SK-N-MC (cell line): ENCODE results near the gene PDZRN3.

Experiments
- DNase-seq: peaks from one replicate; pipeline ENCODE4 v3.0.0-alpha.2; 2011; ENCODE audit warnings: low read depth, low spot score
- H3K27ac ChIP-seq: fragments of 200-600 bp; sonication (generic); 2 replicates; pipeline ENCODE4 v1.5.1; 2016; ENCODE audit warnings: mixed run types
- H3K36me3 ChIP-seq: fragments of 200-600 bp; sonication (generic); 2 replicates; pipeline ENCODE4 v1.6.1; 2017; ENCODE audit warnings: antibody characterized with exemption, low read length, mixed read lengths; ENCODE audit not compliant: insufficient read depth
- H3K4me3 ChIP-seq: fragments of 200-600 bp; sonication (generic); 2 replicates; pipeline ENCODE4 v1.5.1; 2016
- H3K9ac ChIP-seq: fragments of 200-600 bp; sonication (generic); 2 replicates; pipeline ENCODE4 v1.8.0; 2017; ENCODE audit warnings: mixed run types, mixed read lengths; ENCODE audit not compliant: insufficient read length
- H3K9me3 ChIP-seq: fragments of 200-600 bp; sonication (generic); 2 replicates; pipeline ENCODE4 v1.6.1; 2017; ENCODE audit warnings: low read depth, mild to moderate bottlenecking, antibody characterized with exemption, low read length, moderate library complexity, mixed read lengths
- EZH2 ChIP-seq: fragments of 200-600 bp; sonication (generic); IDR thresholded peaks from one replicate; pipeline ENCODE4 v1.6.1; 2017; ENCODE audit warnings: antibody characterized with exemption
- FOXP2 ChIP-seq: optimal IDR thresholded peaks from 2 replicates; pipeline ENCODE3; 2011; ENCODE audit warnings: mild to moderate bottlenecking, moderate library complexity; ENCODE audit not compliant: insufficient read depth; ENCODE audit errors: extremely low read length, control extremely low read depth
- POLR2AphosphoS5 ChIP-seq: IDR thresholded peaks from 2 replicates; pipeline ENCODE4 v1.6.1; 2012; ENCODE audit warnings: mild to moderate bottlenecking, low read depth, low read length, borderline replicate concordance

Gene PDZRN3

DNA sequence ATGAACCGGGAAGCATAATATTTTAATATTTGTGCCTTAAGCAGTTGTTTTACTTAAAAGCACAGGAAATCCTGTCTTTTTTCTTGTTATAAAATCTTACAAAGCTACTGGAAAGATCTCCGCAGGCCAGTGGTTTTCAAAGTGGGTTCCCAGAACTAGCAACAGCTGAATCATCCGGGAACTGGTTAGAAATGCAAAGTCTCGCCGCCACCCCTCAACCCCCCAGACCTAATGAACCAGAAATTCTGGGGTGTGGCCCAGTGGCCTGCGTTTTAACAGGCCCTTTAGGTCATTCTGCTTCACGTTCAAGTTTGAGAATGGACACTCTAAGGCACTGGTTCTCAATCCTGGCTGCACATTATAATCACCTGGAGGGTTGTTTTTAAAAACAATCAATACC is 74.7 kb downstream of the PDZRN3 start:
- no peak overlapping the region for H3K27ac ChIP-seq
- TF ChIP-seq FOXP2: no peak
- no peak for TF ChIP-seq EZH2
- TF ChIP-seq POLR2AphosphoS5: no peak
- no peak overlapping the region for H3K4me3 ChIP-seq

DNA sequence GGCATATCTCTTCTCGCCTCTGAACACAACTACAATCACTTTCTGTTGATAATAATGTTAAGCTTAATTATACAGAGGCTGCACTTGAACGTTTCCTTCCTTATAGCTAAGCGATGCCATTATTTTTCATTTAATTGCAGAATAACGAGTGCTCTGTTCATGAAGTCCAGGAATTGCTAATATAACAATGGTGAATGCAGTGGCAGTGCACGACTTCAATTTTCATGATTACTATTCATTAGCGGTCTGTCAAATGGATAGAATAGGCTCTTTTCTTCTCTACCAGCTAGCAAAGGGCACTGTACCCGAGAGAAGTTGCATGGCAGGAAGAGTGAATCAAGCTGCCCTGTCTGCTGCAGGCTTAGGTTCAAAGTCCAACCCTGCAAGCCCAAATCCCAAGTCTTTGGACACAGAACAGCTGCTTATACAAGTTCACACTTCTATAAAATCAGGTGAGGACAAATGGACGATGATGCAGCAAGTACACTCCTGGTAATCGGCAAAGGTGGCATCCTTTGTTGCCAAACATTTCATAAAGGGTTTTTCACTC is 75.6 kb downstream of the PDZRN3 start:
- no peak overlapping the region for H3K4me3 ChIP-seq
- H3K9me3 ChIP-seq: no peaks in the 10 kb centered on the region
- TF ChIP-seq EZH2 (no peak), POLR2AphosphoS5 (no peak), FOXP2 (no peak)
- no peaks in the 10 kb centered on the region for H3K36me3 ChIP-seq
- no peak overlapping the region for H3K27ac ChIP-seq
- H3K9ac ChIP-seq: no peak overlapping the region
- no peak for DNase-seq

More for the DNA sequence above, 74.7 kb downstream of the PDZRN3 start:
- no peak for DNase-seq
- Histone ChIP-seq H3K9ac (no peak overlapping the region), H3K9me3 (no peaks in the 10 kb centered on the region), H3K36me3 (no peaks in the 10 kb centered on the region)

DNA sequence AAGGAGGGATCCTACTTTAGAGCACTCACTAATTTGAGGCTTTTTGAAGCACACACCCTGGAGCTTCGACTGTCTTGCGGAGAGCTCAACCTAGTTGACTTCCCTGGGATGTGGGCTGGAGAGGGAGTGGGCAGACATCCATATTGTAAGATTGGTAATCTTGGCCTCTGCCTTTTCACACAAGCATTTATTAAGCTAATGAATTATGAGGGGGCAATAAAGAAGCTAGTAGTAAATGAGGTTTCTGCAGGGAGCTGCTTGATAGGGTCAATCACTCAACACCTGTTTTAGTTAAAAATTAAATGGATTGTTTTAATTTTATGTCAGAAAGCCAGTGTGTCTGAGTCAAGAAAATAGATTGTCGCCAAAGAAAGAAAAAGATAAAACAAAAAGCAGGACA is 76.3 kb downstream of the PDZRN3 start:
- no peak overlapping the region for H3K9ac ChIP-seq
- TF ChIP-seq EZH2: no peak
- no peak for TF ChIP-seq POLR2AphosphoS5
- TF ChIP-seq FOXP2: no peak

DNA sequence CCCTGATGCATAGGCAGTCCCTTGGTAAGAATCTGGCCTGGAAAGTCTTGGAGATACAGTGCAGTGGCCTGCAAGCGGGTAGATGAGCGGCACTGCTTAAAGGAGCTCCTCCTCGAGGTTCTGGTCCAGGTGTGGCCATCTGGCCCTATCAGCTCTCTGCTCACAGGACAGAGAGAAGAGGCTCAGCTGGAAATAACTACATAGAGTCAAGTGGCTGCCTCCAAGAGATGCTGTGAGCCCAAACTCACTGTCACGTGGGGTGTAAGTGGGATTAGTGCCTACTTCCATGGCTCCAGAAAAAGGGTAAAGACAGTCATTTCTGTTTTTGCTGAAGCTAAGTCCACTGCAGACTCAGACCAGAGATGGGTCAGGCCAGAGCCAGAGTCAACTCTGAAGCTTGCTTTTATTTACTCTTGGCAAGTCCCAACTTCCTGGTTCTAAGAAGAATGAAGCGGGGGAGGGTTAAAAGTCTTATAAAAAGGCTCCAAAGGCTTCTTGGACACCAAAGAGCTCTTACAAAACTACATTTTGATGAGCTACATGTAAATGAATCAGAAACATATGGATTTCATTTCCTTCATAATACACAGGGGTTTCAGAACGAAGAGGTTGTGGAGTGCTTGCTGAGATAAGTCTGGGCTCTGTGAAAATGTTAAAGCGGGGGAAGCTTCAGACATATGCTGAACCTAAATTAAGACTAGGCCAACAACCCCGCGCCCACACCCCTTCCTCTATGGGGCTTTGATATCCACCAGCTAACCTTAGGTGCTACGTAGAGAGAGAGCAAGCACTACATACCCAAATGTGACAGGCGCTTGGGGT is 77.1 kb downstream of the PDZRN3 start:
- peak; percentile 60 for DNase-seq
- peak overlapping the region; percentile 92 for H3K27ac ChIP-seq
- H3K9ac ChIP-seq: no peak overlapping the region
- peak overlapping the region; percentile 63 for H3K4me3 ChIP-seq
- H3K36me3 ChIP-seq: no peaks in the 10 kb centered on the region
- TF ChIP-seq FOXP2 (no peak), POLR2AphosphoS5 (no peak; the same call in 1 of the 2 replicates)
- H3K9me3 ChIP-seq: no peaks in the 10 kb centered on the region

More for the DNA sequence above, 76.3 kb downstream of the PDZRN3 start:
- no peak for DNase-seq
- Histone ChIP-seq H3K36me3 (no peaks in the 10 kb centered on the region), H3K27ac (peak overlapping the region; percentile 92), H3K9me3 (no peaks in the 10 kb centered on the region), H3K4me3 (peak overlapping the region; percentile 63)

DNA sequence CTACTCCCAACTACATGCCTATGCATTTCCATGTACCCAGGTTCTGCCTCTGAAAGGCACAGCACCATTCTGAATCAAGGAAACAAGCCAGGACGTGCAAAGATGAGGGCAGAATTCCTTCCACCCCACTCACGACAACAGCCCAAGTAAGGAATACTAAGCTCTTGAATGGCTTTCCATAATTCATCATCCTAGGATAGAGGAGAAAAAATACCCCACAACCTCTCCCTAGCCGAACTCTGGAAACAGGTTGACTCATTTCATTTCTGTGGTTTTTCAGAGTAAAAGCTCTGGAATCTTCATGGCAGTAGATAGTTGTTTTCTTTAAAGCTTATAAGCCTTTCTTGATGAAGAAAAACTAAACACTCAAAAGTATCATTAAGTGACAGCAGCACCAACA is 77.8 kb downstream of the PDZRN3 start:
- no peak for DNase-seq
- no peaks in the 10 kb centered on the region for H3K9me3 ChIP-seq
- TF ChIP-seq EZH2 (no peak), FOXP2 (no peak), POLR2AphosphoS5 (no peak)
- H3K36me3 ChIP-seq: no peaks in the 10 kb centered on the region
- H3K27ac ChIP-seq: peak overlapping the region; percentile 92
- H3K4me3 ChIP-seq: peak overlapping the region; percentile 63; the same call in 1 of the 2 replicates
- H3K9ac ChIP-seq: no peak overlapping the region

DNA sequence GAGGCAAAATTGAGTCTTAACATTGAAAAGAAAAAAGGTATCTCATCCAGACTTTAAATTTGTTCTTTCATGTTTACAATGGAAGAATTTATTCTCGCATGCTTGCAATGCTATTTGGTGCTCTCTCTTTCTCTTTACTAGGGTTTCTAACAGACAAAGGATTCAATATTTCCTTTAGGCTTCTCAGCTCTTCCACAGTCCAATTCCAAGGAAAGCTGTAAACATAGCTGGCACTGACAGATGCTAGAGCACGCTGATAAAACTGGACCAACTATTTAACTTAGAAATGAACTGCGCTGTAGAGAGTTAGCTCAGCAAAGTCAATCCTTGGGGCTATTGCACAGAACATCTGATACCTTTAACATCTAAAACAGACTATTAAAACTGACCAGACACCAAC is 81.3 kb downstream of the PDZRN3 start:
- no peaks in the 10 kb centered on the region; the same call in 1 of the 2 replicates for H3K9me3 ChIP-seq
- H3K9ac ChIP-seq: no peak overlapping the region
- H3K36me3 ChIP-seq: no peaks in the 10 kb centered on the region
- H3K27ac ChIP-seq: no peak overlapping the region
- TF ChIP-seq FOXP2 (no peak), EZH2 (no peak), POLR2AphosphoS5 (no peak)
- H3K4me3 ChIP-seq: no peak overlapping the region
- no peak for DNase-seq

DNA sequence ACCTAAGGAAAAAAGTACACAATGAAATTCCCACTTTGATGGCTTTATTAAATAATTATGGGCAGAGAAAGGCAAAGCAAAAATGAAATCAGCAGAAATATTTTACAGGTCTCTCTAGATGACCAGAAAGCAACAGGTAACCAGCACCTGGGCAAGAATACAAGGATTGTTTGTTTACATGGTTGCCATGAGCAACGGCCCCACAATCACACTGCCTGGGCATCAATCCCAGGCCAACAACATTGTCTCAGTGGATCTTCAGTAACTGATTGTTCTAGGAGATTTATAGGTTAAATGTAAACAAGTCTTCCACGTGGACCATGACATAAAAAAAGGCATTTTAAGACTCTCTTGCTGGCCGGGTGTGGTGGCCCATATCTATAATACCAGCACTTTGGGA is 82.6 kb downstream of the PDZRN3 start:
- DNase-seq: no peak

DNA sequence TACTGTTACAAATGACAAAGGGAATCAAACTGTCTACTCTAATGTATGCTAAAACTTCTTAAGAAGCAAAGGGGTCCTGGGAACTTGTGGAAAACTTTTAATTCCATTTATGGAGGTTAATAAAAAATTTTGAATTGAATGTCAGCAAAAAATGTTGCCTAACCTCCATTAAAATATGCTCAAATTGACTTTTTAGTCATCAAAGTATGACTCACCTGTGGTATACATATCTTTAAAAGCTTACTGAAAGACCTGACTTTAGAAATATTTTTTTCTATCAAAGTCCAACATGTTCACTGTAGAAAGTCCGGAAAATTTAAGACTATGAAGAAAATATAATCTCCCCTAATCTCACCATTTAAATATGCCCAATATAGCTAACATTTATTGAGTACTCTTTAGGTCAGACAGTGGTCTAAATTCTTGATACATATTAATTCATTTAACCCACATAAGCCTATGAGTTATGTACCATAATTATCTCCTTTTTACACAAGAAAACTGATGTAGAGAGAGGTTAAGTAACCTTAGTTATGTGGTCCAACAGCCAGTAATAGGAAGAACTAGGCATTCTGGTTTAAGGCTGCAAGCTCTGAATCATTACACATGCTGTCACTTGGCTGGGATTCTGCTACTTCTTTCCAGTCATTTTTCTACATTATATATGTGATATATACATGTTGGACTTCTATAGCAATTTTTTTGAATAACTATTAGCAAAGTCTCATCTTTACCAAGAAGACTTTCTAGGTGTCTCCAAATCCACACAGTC is 83.6 kb downstream of the PDZRN3 start:
- no peak overlapping the region for H3K4me3 ChIP-seq
- H3K9ac ChIP-seq: no peak overlapping the region
- TF ChIP-seq POLR2AphosphoS5 (no peak), EZH2 (no peak), FOXP2 (no peak)
- H3K27ac ChIP-seq: no peak overlapping the region
- no peaks in the 10 kb centered on the region for H3K36me3 ChIP-seq
- H3K9me3 ChIP-seq: no peaks in the 10 kb centered on the region; the same call in 1 of the 2 replicates
- DNase-seq: no peak

More for the DNA sequence above, 82.6 kb downstream of the PDZRN3 start:
- Histone ChIP-seq H3K9ac (no peak overlapping the region), H3K27ac (no peak overlapping the region), H3K4me3 (no peak overlapping the region), H3K36me3 (no peaks in the 10 kb centered on the region), H3K9me3 (no peaks in the 10 kb centered on the region; the same call in 1 of the 2 replicates)
- TF ChIP-seq POLR2AphosphoS5 (no peak), FOXP2 (no peak), EZH2 (no peak)

DNA sequence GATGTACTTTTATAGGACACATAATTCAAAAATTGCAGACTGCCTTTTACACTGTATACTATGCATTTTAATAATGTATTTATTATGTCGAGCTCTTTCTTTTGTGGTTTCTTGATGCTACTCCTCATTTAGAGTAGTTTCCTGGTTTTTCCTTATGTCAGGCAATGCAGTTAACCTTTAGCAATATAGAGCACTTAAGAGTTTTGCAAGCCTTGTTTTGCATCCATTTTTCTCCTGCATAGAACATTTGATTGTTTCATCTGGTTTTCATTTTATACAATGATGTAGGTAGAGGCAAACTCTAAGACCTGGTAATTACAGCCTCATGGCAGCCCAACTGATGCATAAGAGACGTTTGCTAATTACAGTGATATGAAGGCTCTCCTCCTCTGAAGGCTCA is 86.3 kb downstream of the PDZRN3 start:
- no peak overlapping the region for H3K9ac ChIP-seq
- no peak overlapping the region for H3K4me3 ChIP-seq
- TF ChIP-seq POLR2AphosphoS5: no peak
- no peak for TF ChIP-seq EZH2
- TF ChIP-seq FOXP2: no peak
- H3K27ac ChIP-seq: no peak overlapping the region; the same call in 1 of the 2 replicates
- no peak for DNase-seq
- no peaks in the 10 kb centered on the region; the same call in 1 of the 2 replicates for H3K9me3 ChIP-seq
- H3K36me3 ChIP-seq: no peaks in the 10 kb centered on the region
